Pancreas (tissue), 10 donors: ENCODE measurements around the gene FSCB. TPM values are rescaled to one million over a fixed set of nuclear protein-coding genes. Genes with fewer than 3 reads are reported as not detected.

Experiments
- ATAC-seq, 4 donors: fragments of 200-7000 bp; cut with Tn5 transposase; one replicate each; pipeline versions ENCODE4 v1.8.0 to v1.9.1; 2020; ENCODE audit warnings: mild to moderate bottlenecking in 4 of 4, moderate library complexity in 4 of 4
- DNase-seq, 6 donors: peaks; one replicate each; pipeline ENCODE4 v3.0.0-alpha.2; 2020
- FAIRE-seq: peaks from 2 replicates; lab custom pipeline; 2012; peaks lifted over from hg19 to GRCh38; lab: Jason Lieb, UNC
- H3K27ac ChIP-seq, 4 donors: fragments of 200-600 bp; sonication (generic); 1 replicate in 3 of 4; 2 replicates in 1 of 4; pipeline versions ENCODE4 v1.5.0 to v1.8.0; 2020
- H3K27me3 ChIP-seq, 4 donors: fragments of 200-600 bp; one replicate each; pipeline ENCODE4 v1.8.0; 2021
- H3K36me3 ChIP-seq, 3 donors: fragments of 200-600 bp; sonication (generic) in 1 of 3; one replicate each; pipeline versions ENCODE4 v1.5.0 to v1.8.0; 2020 to 2021
- H3K4me1 ChIP-seq, 3 donors: fragments of 200-600 bp; one replicate each; pipeline ENCODE4 v1.8.0; 2021
- H3K4me3 ChIP-seq, 4 donors: fragments of 200-600 bp; sonication (generic) in 2 of 4; one replicate each; pipeline versions ENCODE4 v1.5.0 to v1.8.0; 2020 to 2021
- H3K9me3 ChIP-seq, 4 donors: fragments of 200-600 bp; one replicate each; pipeline ENCODE4 v1.8.0; 2021
- WGBS, 2 donors: extraction: QIAGEN DNeasy Blood & Tissue Kit; methylation state at CpG; one replicate each; pipeline ENCODE4 v1.1.7; 2013; 5-methylcytosine and 5-hydroxymethylcytosine counted together
- intact Hi-C, 3 donors: fragments of 100-400 bp; cut with DNase I; formaldehyde crosslinking; loops; one replicate each; pipeline versions ENCODE4 v1.11.1 to v1.14.2; 2022
- polyA plus RNA-seq, 2 donors: library from polyadenylated mRNA; stranded (reverse); fragments of 200-250 nt; gene quantifications; one replicate each; pipeline ENCODE4 v1.2.3, GENCODE V29; 2013
- total RNA-seq, 6 donors: library from RNA; stranded (reverse); fragmentation: NEBNext Ultra II Directional in 4 of 6; extraction: Animal tissue kit (Norgen Biotek cat#: 25700) in 4 of 6; gene quantifications; one replicate each; pipeline versions ENCODE4 v1.2.1 to v1.2.4, GENCODE V29; 2021 to 2023
- TF ChIP-seq, protein P1 (sequence below), 4 donors: fragments of 200-600 bp; sonication (generic) in 3 of 4; IDR thresholded peaks; one replicate each; pipeline versions ENCODE4 v1.5.0 to v1.8.0; 2021; ENCODE audit warnings: antibody characterized with exemption in 4 of 4
- donor health status: healthy with polysubstance abuse.
- donor health status: DM: no; HTN: no; CAD: no; lungs with moderate emphysema.
- donor health status: DM: no; HTN: no; CAD: no.
- donor health status: control.
- donor health status: control.
- donor health status: Bipolar disorder and iron deficiency.
- donor health status: DM: yes; HTN: yes; CAD: no.
- donor health status: DM: no; HTN: no; CAD: no.
- donor health status: DM: no; HTN: no; CAD: no.
- donor health status: DM: yes; HTN: yes; CAD: no.

The FSCB gene
- total RNA-seq (under 1 TPM in 1 of 6 donors, not detected in 5; 0.06 TPM), polyA plus RNA-seq (not detected)

DNA sequence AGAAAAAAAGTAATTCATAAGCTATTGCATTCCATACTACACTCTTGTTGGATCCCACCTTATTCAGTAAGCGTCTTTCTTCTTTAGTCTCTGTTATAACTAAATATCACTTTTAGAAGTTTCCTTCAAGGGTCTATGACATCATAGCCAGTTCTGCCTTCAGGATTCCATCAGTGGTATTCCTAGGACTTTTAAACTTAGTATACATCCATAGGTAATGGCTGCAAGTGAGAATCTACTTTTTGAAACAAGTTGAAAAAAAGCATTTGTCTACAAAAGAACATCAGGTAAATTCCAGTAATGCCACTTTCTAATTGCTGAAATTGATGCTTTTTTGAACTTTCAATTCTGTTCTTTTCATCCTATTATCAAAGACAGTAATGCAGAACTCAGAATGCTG lies at the start of gene FSCB:
FSCB (minus strand) TSS at position 101 of the 400 bp plus-strand sequence. CDS start 296 bp downstream, outside the sequence.
- Histone ChIP-seq H3K4me1 (no peaks in the 10 kb centered on the region), H3K27ac (no peak within 1 kb of the TSS), H3K9me3 (no peaks in the 10 kb centered on the region), H3K27me3 (no peaks in the 10 kb centered on the region), H3K36me3 (no peaks in the 10 kb centered on the region), H3K4me3 (no peak within 1 kb of the TSS)
- ATAC-seq (no peak), DNase-seq (no peak), FAIRE-seq (no peak)
- WGBS, 2 donors: 74 to 95% methylated on average over 1 of the region's 1 CpG
- intact Hi-C loops: no loop called here
- TF ChIP-seq, protein P1, sequence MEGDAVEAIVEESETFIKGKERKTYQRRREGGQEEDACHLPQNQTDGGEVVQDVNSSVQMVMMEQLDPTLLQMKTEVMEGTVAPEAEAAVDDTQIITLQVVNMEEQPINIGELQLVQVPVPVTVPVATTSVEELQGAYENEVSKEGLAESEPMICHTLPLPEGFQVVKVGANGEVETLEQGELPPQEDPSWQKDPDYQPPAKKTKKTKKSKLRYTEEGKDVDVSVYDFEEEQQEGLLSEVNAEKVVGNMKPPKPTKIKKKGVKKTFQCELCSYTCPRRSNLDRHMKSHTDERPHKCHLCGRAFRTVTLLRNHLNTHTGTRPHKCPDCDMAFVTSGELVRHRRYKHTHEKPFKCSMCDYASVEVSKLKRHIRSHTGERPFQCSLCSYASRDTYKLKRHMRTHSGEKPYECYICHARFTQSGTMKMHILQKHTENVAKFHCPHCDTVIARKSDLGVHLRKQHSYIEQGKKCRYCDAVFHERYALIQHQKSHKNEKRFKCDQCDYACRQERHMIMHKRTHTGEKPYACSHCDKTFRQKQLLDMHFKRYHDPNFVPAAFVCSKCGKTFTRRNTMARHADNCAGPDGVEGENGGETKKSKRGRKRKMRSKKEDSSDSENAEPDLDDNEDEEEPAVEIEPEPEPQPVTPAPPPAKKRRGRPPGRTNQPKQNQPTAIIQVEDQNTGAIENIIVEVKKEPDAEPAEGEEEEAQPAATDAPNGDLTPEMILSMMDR (IDR thresholded peaks at IDR 0.05): no peak

DNA sequence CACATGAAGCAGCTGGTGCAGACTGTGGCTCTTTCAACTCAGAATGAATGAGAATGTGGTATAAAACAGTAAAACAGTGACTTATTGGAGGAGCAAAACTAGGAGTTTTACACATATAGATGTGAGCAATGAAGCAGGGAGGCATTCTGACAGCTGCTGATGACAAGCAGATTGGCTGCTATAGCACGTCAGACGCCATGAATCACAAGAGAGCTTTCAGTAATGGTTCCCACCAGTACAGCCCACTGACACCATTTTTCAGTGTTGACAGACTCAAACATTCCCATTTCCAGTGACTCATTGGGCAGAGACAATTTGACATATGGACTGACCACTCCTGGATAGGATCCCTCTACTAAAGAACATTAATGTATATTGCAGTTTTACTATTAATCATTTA lies 24.6 kb upstream of the FSCB start:
- intact Hi-C loops: no loop called here
- Histone ChIP-seq H3K9me3 (no peaks in the 10 kb centered on the region), H3K27me3 (no peaks in the 10 kb centered on the region), H3K27ac (no peak overlapping the region), H3K36me3 (no peaks in the 10 kb centered on the region), H3K4me3 (no peak overlapping the region), H3K4me1 (no peaks in the 10 kb centered on the region)
- ATAC-seq: no peak
- TF ChIP-seq, protein P1 (IDR thresholded peaks at IDR 0.05): no peak
- 71 to 78% methylated on average over 2 of the region's 2 CpGs for WGBS, 2 donors
- DNase-seq: no peak
- no peak for FAIRE-seq

- intact Hi-C loops: no loop called here
- H3K36me3 ChIP-seq: no peaks in the 10 kb centered on the region
Observed at GRCh38 chr14:44530475-44530874, 23.4 kb upstream of the FSCB start.

DNA sequence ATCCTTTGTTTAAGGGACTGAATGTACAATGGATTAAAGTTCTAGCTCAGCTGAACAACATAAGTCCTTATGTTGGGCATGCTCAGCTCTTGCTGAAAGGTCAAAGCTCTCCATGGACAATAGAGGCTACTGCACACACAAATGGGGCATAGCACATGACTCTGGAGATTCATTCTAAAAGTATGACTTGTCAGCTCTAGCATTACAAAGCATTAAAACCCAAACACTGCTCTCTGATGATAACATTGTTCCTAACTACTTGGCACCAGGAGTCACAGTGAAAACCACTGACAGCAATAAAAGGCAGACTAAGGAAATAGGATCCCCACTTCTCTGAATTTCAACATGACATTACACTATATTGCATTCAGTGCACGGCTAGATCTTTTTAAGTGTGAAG lies 21.9 kb upstream of the FSCB start:
- intact Hi-C loops: no loop called here
- FAIRE-seq (no peak), DNase-seq (no peak), ATAC-seq (no peak)
- no peaks in the 10 kb centered on the region for H3K4me1 ChIP-seq
- H3K9me3 ChIP-seq: no peaks in the 10 kb centered on the region
- no peaks in the 10 kb centered on the region for H3K36me3 ChIP-seq
- TF ChIP-seq, protein P1 (IDR thresholded peaks at IDR 0.05): no peak
- H3K4me3 ChIP-seq: no peak overlapping the region
- WGBS, 2 donors: 34 to 50% methylated on average over 1 of the region's 1 CpG
- H3K27me3 ChIP-seq: no peaks in the 10 kb centered on the region
- no peak overlapping the region for H3K27ac ChIP-seq

More at GRCh38 chr14:44530475-44530874, 23.4 kb upstream of the FSCB start:
- H3K4me1 ChIP-seq: no peaks in the 10 kb centered on the region
- TF ChIP-seq, protein P1 (IDR thresholded peaks at IDR 0.05): no peak
- FAIRE-seq (no peak), ATAC-seq (no peak), DNase-seq (no peak)
- no peaks in the 10 kb centered on the region for H3K9me3 ChIP-seq
- H3K4me3 ChIP-seq: no peak overlapping the region
- no peaks in the 10 kb centered on the region for H3K27me3 ChIP-seq
- H3K27ac ChIP-seq: no peak overlapping the region
- 54 to 76% methylated on average over 3 of the region's 3 CpGs for WGBS, 2 donors

- H3K4me1 ChIP-seq: no peaks in the 10 kb centered on the region
- intact Hi-C loops: no loop called here
- no peaks in the 10 kb centered on the region for H3K27me3 ChIP-seq
- H3K9me3 ChIP-seq: no peaks in the 10 kb centered on the region
- H3K4me3 ChIP-seq: no peak overlapping the region
- DNase-seq: no peak
- no peaks in the 10 kb centered on the region for H3K36me3 ChIP-seq
- TF ChIP-seq, protein P1 (IDR thresholded peaks at IDR 0.05): no peak
- no peak for ATAC-seq
- no peak for FAIRE-seq
- H3K27ac ChIP-seq: no peak overlapping the region
Observed at GRCh38 chr14:44528180-44528579, 21.1 kb upstream of the FSCB start.
